Stimulated activated CD4-positive, alpha-beta T cell treated with anti-CD3 and anti-CD28 coated beads, Interleukin-2, amount 100 ng/mL, for 48 hours (primary cell): ENCODE data around the gene GABRR3.
"Not testable (repeated sequence)": the region's sequence is repeated elsewhere in the genome, so short reads cannot be mapped to it uniquely, and the experiment has no call there.

ENCODE experiments used
- DNase-seq, 2 donors: peaks; one replicate each; pipeline ENCODE4 v3.0.0-alpha.2; 2020

GABRR3 gene

DNA sequence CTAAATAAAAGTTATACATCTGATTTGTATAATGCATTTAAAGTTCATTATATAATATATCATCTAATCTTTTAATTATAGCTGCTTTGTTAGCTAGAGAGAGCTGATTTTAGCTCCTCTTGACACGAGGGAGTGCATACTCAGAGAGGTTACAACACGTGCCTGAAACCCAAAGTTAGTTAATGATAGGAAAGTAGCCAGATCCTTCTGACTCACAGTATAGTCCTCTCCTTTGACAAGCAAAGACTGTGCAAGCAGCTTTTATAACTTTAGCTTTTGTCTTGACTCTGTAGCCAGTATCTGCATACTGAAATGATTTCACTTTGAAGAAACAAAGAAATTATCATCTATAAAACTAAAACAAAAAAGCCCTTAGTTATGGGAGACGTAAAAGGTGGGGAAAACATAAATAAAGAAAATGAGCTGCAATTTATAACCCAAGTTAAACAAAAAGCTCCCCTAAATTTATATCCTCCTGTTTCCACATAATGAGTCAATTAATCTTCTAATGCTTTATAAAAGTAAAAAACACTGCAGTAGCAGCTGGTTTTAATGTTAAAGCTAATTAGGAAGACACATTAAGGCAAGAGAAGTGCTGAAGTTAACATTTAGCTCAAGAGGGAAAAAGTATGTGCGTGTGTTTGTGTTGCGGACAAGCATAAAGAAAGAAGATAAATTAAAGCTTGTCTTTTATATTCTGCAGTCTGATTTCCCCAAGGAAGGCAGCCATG, 13.1 kb downstream of the GABRR3 start:
- no peak for DNase-seq

- DNase-seq, result no peak
These were observed 14.7 kb downstream of the GABRR3 start for GRCh38 chr3:98020412-98020811.

DNA sequence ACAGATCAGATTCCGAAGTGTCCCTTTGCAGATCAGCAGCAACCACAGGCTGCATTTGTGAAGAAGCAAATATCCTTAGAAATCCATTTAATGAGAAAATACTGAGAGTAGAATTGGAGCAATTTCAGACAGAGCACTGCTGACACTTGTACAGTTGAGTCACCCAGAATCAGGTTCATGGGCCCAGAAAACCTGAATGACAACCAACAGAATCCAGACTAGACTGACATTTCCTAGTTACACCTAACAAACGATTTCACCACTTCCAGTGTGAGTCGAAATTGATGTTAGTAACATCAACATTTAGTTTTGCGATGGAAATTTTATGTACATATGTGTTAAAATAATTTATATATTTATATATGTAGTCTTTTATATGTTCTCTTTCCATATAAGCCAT, 16.8 kb downstream of the GABRR3 start:
- DNase-seq, result no peak

DNA sequence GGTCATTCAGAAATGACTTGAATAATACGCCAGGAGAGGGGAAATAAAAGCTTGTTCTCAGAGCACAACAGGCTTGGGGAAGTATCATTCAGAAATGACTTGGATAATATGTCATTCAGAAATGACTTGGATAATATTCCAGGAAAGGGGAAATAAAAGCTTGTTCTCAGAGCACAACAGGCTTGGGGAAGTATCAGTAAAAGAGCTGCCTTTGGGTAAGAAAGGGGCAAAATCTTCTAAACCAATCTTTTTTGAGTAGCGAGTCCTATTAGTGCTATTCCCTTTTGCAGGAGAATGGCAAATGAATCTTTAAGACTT, 20.9 kb downstream of the GABRR3 start:
- no peak for DNase-seq

DNA sequence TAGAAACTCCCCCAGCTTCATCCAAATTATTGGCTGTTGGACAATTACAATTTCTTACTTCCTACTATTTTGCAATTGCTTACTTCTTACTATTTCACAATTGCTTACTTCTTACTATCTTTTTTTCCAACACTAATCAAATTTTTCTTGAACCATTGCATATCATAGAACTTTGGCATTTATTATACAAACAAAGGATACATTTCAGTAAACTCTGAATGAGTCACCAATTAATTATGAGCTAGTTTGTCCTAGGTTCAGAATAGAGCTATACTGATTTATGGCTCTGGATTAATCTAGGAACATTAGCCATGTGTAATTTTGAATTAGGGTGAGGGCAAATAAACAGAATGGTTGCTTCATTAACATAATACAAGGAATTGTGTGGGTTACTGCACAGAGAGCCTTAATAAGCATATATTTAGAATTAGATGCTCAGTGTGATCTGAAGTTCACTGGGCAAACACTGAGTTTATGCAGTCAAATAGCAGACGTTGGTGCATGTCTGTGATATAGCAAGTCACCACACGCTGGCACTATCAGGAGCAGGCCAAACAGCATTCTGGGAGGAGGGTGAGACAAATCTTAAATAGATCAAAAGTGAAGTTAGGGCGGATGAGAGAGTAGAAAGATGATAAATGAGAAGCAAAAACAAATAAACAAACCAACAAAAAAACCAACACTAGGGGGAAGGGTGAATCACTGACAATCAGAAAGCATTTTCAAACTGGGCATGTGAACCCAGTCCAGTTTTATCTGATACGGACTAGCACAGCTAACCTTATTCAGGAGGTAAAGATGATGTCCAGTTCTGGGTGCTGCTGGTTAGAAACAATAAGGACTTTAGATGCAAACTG, 21.5 kb downstream of the GABRR3 start:
- DNase-seq, result no peak

DNA sequence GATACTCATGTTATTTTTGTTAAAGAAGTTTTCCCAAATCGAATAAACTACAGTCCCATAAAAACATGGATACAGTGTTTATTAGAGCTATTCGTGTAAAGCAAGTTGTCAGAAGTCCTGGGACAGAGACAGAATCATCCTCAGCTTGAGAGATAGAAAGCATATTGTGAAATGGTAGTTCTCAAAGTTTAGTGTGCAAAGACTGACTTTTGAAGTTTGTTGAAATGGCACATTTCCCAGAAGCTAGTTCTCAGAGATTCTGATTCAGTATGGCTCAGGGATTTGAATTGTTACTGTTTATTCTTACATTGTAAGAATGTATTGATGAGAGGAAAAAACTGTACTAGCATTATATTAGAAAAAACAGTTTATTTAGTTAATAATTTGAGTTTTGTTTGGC, 22.1 kb downstream of the GABRR3 start:
- no peak for DNase-seq

- DNase-seq, result not testable (repeated sequence)
These were observed 24.1 kb downstream of the GABRR3 start for GRCh38 chr3:98010883-98011449.

DNA sequence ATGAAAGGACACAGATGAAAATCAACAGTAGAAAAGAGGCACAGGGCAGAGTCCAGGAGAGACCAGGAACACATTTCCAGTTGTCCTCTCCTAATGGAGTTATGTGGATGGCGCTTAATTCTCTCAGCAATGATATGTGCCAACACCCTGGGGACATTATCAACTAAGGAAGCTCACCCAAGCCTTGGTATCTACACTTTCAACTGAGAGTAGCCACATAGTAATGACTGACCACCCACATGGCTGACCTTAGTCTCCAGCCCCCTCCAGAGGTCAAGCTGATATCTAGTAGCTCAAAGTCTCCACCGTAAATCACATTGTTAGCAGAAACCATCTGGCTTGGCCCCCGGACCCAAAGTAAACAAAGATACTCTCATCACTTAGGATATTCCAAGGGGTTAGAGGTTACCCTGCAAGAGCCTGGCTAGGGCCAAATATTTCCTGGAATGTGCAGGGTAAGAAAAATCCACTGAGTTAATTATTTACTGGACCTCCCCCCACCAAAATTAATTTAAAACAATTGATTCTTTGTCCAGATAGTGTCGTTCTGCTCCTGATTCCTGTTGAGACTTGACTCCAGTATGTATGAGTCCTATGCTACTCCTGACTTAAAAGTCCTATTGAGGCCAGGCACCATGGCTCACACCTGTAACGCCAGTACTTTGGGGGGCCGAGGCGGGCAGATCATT, 24.8 kb downstream of the GABRR3 start:
- DNase-seq, result no peak

GRCh38 chr3:98008855-98009254, 26.3 kb downstream of the GABRR3 start:
- DNase-seq, result no peak

DNA sequence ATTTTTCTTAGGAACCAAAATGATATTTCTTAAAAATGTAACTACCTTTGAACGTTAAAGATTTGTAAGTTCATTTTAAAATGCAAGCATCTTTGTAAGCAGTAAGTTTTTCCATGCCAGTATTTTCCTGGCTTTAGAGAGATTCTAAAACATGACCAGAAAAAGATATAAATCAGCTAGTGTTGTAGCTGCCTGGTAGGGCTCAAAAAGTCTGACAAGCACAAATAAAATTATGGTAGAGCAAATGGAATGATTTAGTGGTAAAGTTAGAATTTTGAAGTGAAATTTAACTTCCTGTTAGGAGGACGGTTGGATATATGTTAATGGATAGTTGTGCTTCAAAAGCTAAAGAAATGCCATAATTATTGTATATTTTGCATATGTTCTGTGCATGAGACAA, 29.7 kb downstream of the GABRR3 start:
- no peak for DNase-seq

- no peak for DNase-seq
These were observed 30.4 kb downstream of the GABRR3 start for GRCh38 chr3:98004721-98005120.

GRCh38 chr3:98003306-98003969, 31.7 kb downstream of the GABRR3 start:
- no peak for DNase-seq

DNA sequence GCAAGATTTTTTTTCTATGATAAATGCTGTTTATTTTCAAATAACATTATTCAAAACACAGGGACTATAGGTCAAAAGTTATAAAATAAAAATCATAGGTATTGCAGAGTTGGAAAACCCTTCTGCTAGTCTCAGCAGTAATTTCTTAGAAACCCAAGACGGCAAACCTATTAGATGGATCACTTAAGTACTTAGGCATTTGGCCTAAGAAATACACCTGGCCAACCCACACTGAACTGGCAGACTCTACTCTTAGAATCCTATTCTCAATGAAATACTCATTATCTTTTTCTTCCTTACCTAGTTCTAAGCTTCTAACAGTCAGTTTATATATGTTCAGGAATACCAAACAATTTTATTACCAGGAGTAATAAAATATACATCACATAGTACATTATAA, 32.4 kb downstream of the GABRR3 start:
- DNase-seq, result no peak

GRCh38 chr3:97999994-98000393, 35.1 kb downstream of the GABRR3 start:
- no peak for DNase-seq

- no peak for DNase-seq
These were observed 36.0 kb downstream of the GABRR3 start for GRCh38 chr3:97999103-97999502.

DNA sequence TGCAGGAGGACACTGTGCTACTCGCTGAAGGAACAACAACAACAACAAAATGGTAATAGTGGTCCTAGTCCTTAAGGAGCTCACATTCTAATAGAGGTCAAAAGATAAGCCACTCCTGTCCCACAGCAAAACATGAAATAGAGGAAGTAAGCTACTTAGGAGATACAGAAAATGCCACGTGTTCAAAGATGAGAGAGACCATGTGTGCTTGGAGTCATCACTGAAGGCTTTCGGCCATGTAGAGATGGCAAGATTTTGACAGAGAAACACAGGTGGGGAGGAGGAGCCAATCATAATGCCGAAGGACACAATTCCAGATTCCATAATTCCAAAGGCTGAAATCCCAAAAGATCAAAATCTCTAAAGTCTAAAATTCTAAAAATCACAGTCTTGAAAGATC, 38.1 kb downstream of the GABRR3 start:
- no peak for DNase-seq

- DNase-seq, result no peak
These were observed 40.7 kb downstream of the GABRR3 start for GRCh38 chr3:97994328-97994945.

DNA sequence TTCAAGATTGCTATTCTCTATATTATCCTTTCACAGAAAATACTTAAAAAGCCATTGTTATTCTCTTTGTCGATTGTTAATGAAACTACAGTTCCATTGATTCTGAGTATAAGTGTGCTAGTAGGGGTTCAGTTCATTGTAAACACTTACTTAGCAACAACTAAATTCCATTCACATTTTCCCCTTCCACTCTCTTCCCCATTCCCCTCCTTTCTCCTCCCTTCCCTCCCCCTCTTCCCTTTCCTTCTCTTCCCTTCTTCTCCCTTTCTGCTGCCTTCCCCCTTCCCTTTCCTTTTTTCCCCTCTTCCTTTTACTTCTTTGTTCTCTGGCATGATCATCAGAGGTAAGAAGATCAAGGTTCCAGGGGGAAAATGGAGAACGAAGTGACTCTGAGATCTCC, 41.6 kb downstream of the GABRR3 start:
- no peak for DNase-seq

DNA sequence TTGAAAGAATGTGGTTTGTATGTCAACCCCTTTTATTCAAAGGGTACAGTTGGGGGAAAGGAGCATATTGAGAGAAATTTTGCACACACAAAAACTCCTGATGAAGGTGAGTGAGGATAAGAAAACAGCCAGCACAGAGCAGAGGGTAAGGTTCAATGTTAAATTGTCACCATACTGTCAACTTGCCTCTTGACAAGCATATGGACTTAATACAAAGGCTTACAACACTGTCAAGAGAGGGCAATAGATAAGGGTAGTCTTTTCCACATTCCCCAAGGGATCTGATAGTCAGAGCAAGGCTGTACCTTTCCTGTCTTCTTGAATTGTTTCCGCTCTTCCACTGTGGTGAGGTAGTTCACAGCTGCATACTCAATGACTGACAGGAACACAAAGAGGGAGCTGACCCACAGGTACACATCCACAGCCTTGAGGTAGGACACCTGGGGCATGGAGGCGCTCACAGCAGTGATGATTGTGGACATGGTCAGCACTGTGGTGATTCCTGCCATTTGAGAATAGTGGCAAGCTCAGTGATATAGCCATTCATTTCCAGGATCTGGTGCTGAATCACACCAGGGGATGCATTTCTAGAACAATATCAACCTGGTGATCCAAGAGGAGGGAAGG, 42.5 kb downstream of the GABRR3 start:
- no peak for DNase-seq

DNA sequence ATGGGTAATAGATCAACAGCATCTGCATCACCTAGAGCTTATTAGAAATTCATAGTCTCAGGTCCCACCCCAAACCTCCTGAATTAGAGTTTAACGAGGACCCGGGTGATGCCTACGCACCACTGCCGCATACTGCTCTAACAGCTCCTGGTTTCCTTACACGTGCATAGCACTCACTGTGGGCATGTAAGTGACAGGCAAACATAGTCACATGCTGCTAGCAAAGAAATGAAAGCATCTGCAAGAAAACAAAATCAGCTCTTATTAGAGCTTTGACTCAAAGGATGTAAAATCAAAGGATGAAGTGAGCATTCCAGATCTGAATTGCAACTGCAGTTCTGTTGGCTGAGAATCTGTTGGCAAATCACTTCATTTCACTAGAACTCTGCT, 43.8 kb downstream of the GABRR3 start:
- DNase-seq, result no peak

DNA sequence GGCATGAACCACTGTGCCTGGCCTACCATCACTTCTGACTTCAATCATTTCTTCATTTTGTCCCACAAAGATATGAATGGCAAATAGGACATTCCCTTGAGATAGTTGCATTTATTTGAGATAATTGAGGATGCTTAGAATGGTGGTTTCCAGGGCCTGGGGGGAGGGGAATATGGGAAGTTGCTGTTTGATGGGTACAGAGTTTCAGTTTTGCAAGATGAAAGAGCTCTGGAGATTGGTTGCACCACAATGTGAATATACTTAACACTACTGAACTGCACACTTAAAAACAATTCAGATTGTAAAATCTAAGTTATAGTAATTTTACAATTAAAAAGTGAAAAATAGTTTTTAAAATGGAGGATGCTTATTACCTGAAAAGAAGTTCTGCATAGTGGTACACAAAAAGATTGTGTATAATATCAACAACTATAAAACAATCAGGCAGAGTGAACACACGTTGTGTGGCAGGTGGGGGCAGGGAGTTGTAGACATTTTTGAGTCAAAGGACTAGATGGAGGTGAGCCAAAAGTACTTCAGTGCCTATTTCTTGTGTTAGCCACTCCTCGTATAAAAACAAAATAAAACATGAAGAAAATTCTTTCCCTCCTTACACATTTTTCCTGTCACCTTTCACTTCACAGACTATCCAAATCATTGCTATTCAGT, 44.4 kb downstream of the GABRR3 start:
- no peak for DNase-seq
